K562 (cell line): Measurements from ENCODE around the gene UBE2H. TPM values are rescaled to one million over a fixed set of nuclear protein-coding genes. Genes with fewer than 3 reads are reported as not detected.
A peak's percentile ranks its signal among the peaks of the same experiment; 100 is the strongest.

Source experiments
- ATAC-seq: fragments of 200-7000 bp; cut with Tn5 transposase; 3 replicates; pipeline ENCODE4 v1.9.1; 2020; ENCODE audit warnings: moderate library complexity
- BruUV-seq: library from RNA; stranded (reverse); fragments of 400-500 nt; replicated peaks from 2 replicates; lab custom pipeline; 2021; lab: Mats Ljungman, UMichigan
- CTCF ChIA-PET: fragments of 300-600 bp; formaldehyde crosslinking; extraction: SDS; loops from one replicate; lab custom pipeline; 2021; ENCODE audit warnings: low intra/inter-chr PET ratio; lab: Yijun Ruan, JAX
- POLR2A ChIA-PET: fragments of 300-600, 350-650 bp; sonication (Branson Sonifier 250); formaldehyde crosslinking; extraction: SDS; loops from one replicate; lab custom pipeline; 2021; ENCODE audit warnings: antibody characterized with exemption, inconsistent platforms; lab: Yijun Ruan, JAX
- DNase-seq, 4 experiments: peaks; one replicate each; pipeline versions ENCODE4 v3.0.0 to v3.0.0-alpha.2; 2011 to 2018; ENCODE audit warnings: low spot score in 3 of 4, mixed read lengths in 3 of 4; ENCODE audit errors: extremely low read depth in 1 of 4
- FAIRE-seq: peaks from 2 replicates; lab custom pipeline; 2011; peaks lifted over from hg19 to GRCh38; lab: Jason Lieb, UNC
- H2AFZ ChIP-seq: 2 replicates; pipeline ENCODE4 v1.6.0; 2011; ENCODE audit warnings: low read depth, low read length, control low read depth, inconsistent platforms
- H3K27ac ChIP-seq: fragments of 200-600 bp; 3 replicates; pipeline ENCODE4 v1.8.0; 2011; ENCODE audit warnings: low read depth, mild to moderate bottlenecking, control low read depth, inconsistent platforms, low read length, moderate library complexity, mixed read lengths; ENCODE audit errors: extremely low read depth
- H3K27me3 ChIP-seq, 2 experiments: fragments of 300-600 bp in 1 of 2; 2 replicates in 1 of 2; 3 replicates in 1 of 2; pipeline versions ENCODE4 v1.6.0 to v1.8.0; 2011; ENCODE audit warnings: inconsistent platforms in 2 of 2, low read length in 2 of 2, mild to moderate bottlenecking in 1 of 2, mixed read lengths in 1 of 2, moderate library complexity in 1 of 2; ENCODE audit not compliant: control insufficient read depth in 2 of 2, insufficient read depth in 2 of 2
- H3K36me3 ChIP-seq: fragments of 300-600 bp; 3 replicates; pipeline ENCODE4 v1.8.0; 2011; ENCODE audit warnings: mild to moderate bottlenecking, low read length, inconsistent platforms; ENCODE audit not compliant: control insufficient read depth, insufficient read depth
- H3K4me1 ChIP-seq, 2 experiments: fragments of 200-600 bp in 1 of 2; replicated peaks in 1 of 2; 2 replicates in 1 of 2; 3 replicates in 1 of 2; pipeline versions ENCODE4 v1.5.1 to v1.8.0; 2011; ENCODE audit warnings: inconsistent platforms in 2 of 2, low read length in 2 of 2, mild to moderate bottlenecking in 1 of 2, mixed read lengths in 1 of 2, moderate library complexity in 1 of 2; ENCODE audit not compliant: control insufficient read depth in 2 of 2, insufficient read depth in 2 of 2
- H3K4me2 ChIP-seq: 2 replicates; pipeline ENCODE4 v1.6.1; 2011; ENCODE audit warnings: low read length, control low read depth, inconsistent platforms, mixed read lengths; ENCODE audit not compliant: insufficient read depth
- H3K4me3 ChIP-seq: fragments of 200-600 bp; sonication (generic), shearing (Covaris generic); 2 replicates; pipeline ENCODE4 v1.5.1; 2016; ENCODE audit warnings: control low read depth, inconsistent platforms
- H3K79me2 ChIP-seq: fragments of 200-600 bp; 3 replicates; pipeline ENCODE4 v1.8.0; 2011; ENCODE audit warnings: low read length, inconsistent platforms; ENCODE audit not compliant: control insufficient read depth, insufficient read depth
- H3K9ac ChIP-seq, 2 experiments: 2 replicates each; pipeline versions ENCODE4 v1.6.0 to v1.6.1; 2011; ENCODE audit warnings: low read depth in 2 of 2, low read length in 2 of 2, control low read depth in 1 of 2, inconsistent platforms in 1 of 2, mild to moderate bottlenecking in 1 of 2, mixed read lengths in 1 of 2; ENCODE audit not compliant: insufficient read depth in 1 of 2
- H3K9me1 ChIP-seq: one replicate; pipeline ENCODE4 v1.6.0; 2011; ENCODE audit warnings: inconsistent platforms, mild to moderate bottlenecking, low read length, moderate library complexity; ENCODE audit not compliant: control insufficient read depth, insufficient read depth
- H3K9me3 ChIP-seq: replicated peaks from 2 replicates; pipeline ENCODE4 v1.5.1; 2011; ENCODE audit warnings: low read depth, low read length, inconsistent platforms; ENCODE audit not compliant: control insufficient read depth, insufficient read depth
- H4K20me1 ChIP-seq: replicated peaks from 2 replicates; pipeline ENCODE4 v1.6.1; 2011; ENCODE audit warnings: low read length, inconsistent platforms, mixed read lengths; ENCODE audit not compliant: control insufficient read depth, insufficient read depth
- BHLHE40 ChIP-seq: IDR thresholded peaks from 2 replicates; pipeline ENCODE4 v1.6.1; 2011; ENCODE audit warnings: low read length, improper control_type of control experiment
- FOXJ2 ChIP-seq: fragments of 200-800 bp; sonication (Bioruptor generic); IDR thresholded peaks from 2 replicates; pipeline ENCODE4 v1.6.1; 2016; ENCODE audit warnings: missing genetic modification characterization, missing compliant biosample characterization
- HNRNPUL1 ChIP-seq: fragments of 200-400 bp; formaldehyde crosslinking; IDR thresholded peaks from 2 replicates; pipeline ENCODE4 v1.6.1; 2017; ENCODE audit warnings: low read length
- HSF4 ChIP-seq: fragments of 250-450 bp; sonication (Bioruptor Pico); IDR thresholded peaks from 2 replicates; pipeline ENCODE4 v2.1.2; 2022; ENCODE audit warnings: mild to moderate bottlenecking, moderate library complexity, borderline replicate concordance
- NFIX ChIP-seq: fragments of 250-450 bp; sonication (Bioruptor Pico); IDR thresholded peaks from 2 replicates; pipeline ENCODE4 v1.4.0; 2020; ENCODE audit warnings: low read depth, mild to moderate bottlenecking, moderate library complexity
- NFRKB ChIP-seq: fragments of 450-650 bp; IDR thresholded peaks from 2 replicates; pipeline ENCODE4 v1.6.1; 2016; ENCODE audit warnings: low read depth
- RBM39 ChIP-seq: fragments of 200-400 bp; formaldehyde crosslinking; optimal IDR thresholded peaks from 2 replicates; pipeline ENCODE3; 2018; ENCODE audit warnings: low read depth, low read length
- SIN3B ChIP-seq: fragments of 450-650 bp; IDR thresholded peaks from 2 replicates; pipeline ENCODE4 v1.6.1; 2017; ENCODE audit warnings: low read depth, mild to moderate bottlenecking, moderate library complexity
- ZC3H4 ChIP-seq: sonication (generic); formaldehyde crosslinking; IDR thresholded peaks from 2 replicates; pipeline ENCODE4 v1.9.0; 2021; ENCODE audit warnings: missing genetic modification reagents, borderline replicate concordance
- ZNF551 ChIP-seq: fragments of 250-450 bp; sonication (Bioruptor Pico); IDR thresholded peaks from 2 replicates; pipeline ENCODE4 v1.5.0; 2021; ENCODE audit warnings: mild to moderate bottlenecking, moderate library complexity
- ZNF830 ChIP-seq: fragments of 250-450 bp; sonication (Bioruptor Pico); IDR thresholded peaks from 2 replicates; pipeline ENCODE4 v1.5.0; 2021; ENCODE audit warnings: mild to moderate bottlenecking
- WGBS: fragments of 100-300 bp; shearing (Covaris generic); methylation state at CpG from one replicate; pipeline ENCODE4 v1.1.6; 2016; ENCODE audit warnings: low coverage, mixed read lengths; ENCODE audit not compliant: insufficient coverage; ENCODE audit errors: missing lambda C conversion rate; 5-methylcytosine and 5-hydroxymethylcytosine counted together
- in situ Hi-C: fragments of 300-500 bp; cut with MboI; formaldehyde crosslinking; loops from 4 replicates; pipeline ENCODE4 v1.15.0; 2018; ENCODE audit warnings: inconsistent platforms, mixed read lengths
- intact Hi-C: fragments of 100-400 bp; cut with micrococcal nuclease; formaldehyde crosslinking; loops from 2 replicates; pipeline ENCODE4 v1.14.2; 2022
- polyA plus RNA-seq, 8 experiments: library from polyadenylated mRNA; depleted of rRNA in 4 of 8; stranded (reverse) in 5 of 8; unstranded in 3 of 8; fragments of >200 nt; fragmentation: Nextera tagmentation in 2 of 8; fragmentation: Illumina TruSeq in 1 of 8; extraction: Ambion mirVana in 2 of 8; extraction: Trizol in 1 of 8; gene quantifications; 2 replicates each; pipeline versions ENCODE4 v1.2.1 to v1.2.3, GENCODE V29; 2011 to 2014; ENCODE audit warnings: inconsistent platforms in 1 of 8, missing spikeins in 1 of 8
- total RNA-seq, 7 experiments: library from RNA; depleted of rRNA in 6 of 7; stranded (reverse); fragments of >200 nt in 6 of 7; fragmentation: Illumina TruSeq in 2 of 7; extraction: Trizol in 2 of 7; gene quantifications; 2 replicates each; pipeline versions ENCODE4 v1.2.1 to v1.2.3, GENCODE V29; 2011 to 2021; ENCODE audit warnings: low replicate concordance in 1 of 7
- TF ChIP-seq, protein P1 (sequence below): IDR thresholded peaks from 2 replicates; pipeline ENCODE4 v1.6.1; 2012; ENCODE audit warnings: low read depth, low read length, improper control_type of control experiment, borderline replicate concordance
- TF ChIP-seq, protein P2 (sequence below): fragments of 200-400 bp; formaldehyde crosslinking; IDR thresholded peaks from 2 replicates; pipeline ENCODE4 v1.6.1; 2017; ENCODE audit warnings: mild to moderate bottlenecking, low read depth, low read length, moderate library complexity
- TF ChIP-seq, protein P3 (sequence below), 2 experiments: fragments of 450-650 bp in 1 of 2; sonication (generic) in 1 of 2; formaldehyde crosslinking in 1 of 2; IDR thresholded peaks in 1 of 2; conservative IDR thresholded peaks in 1 of 2; 2 replicates each; pipeline versions ENCODE4 v1.6.1 to v1.8.1; 2016 to 2023; ENCODE audit warnings: mild to moderate bottlenecking in 2 of 2, moderate library complexity in 2 of 2, inconsistent platforms in 1 of 2, missing genetic modification reagents in 1 of 2

UBE2H gene
- total and polyA plus RNA-seq, 9 of the 15 experiments (the other 6 are each of a cell fraction or from before 2014, with no cell fraction given): 6.3 to 33.0 (median 13.3) TPM

DNA sequence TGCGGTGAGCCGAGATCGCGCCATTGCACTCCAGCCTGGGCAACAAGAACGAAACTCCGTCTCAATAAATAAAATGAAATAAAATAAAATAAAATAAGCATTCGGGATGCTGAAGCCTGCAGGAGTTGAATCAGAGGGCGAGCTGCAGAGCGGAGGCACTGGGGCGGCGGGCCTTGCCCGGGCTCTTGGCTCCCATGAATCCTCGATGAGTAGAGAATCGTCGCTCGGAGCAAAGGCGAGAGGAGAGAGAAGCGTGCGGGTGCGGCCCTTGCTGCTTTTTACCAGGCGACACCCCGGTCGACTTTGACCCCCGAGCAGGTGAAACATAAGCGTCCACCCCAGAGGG, 168.3 kb downstream of the UBE2H start (continued):
- TF ChIP-seq, protein P1, sequence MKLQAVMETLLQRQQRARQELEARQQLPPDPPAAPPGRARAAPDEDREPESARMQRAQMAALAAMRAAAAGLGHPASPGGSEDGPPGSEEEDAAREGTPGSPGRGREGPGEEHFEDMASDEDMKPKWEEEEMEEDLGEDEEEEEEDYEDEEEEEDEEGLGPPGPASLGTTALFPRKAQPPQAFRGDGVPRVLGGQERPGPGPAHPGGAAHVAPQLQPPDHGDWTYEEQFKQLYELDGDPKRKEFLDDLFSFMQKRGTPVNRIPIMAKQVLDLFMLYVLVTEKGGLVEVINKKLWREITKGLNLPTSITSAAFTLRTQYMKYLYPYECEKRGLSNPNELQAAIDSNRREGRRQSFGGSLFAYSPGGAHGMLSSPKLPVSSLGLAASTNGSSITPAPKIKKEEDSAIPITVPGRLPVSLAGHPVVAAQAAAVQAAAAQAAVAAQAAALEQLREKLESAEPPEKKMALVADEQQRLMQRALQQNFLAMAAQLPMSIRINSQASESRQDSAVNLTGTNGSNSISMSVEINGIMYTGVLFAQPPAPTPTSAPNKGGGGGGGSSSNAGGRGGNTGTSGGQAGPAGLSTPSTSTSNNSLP: no peak
- no peak for TF ChIP-seq FOXJ2

DNA sequence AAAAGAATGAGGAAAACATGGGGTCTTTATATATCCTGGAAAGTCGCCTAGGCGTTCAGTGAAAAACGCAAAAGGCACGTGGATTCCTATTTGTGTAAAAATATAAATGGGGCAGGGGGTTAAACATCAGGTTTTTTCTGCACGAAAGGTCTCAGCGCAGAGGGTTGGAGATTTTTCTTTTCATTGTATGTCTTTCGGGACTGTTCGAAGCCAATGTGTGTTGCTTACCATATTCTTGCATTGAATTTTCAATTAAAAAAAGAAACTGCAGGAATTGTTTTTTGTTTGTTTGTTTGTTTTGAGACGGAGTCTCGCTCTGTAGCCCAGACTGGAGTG, 169.2 kb downstream of the UBE2H start:
- WGBS: 88% methylated on average over 10 of the region's 10 CpGs
- in situ Hi-C loops: no loop called here
- peaks cover 9% of the 10 kb centered on the region; the same call in 2 of the 3 replicates for H3K79me2 ChIP-seq
- H3K9ac ChIP-seq: no peak overlapping the region
- TSS peak; percentile 34 for BruUV-seq
- H3K4me2 ChIP-seq: no peak overlapping the region
- no peak overlapping the region for H3K27ac ChIP-seq
- POLR2A ChIA-PET: no interaction called here
- TF ChIP-seq RBM39: no peak
- TF ChIP-seq SIN3B: no peak
- TF ChIP-seq NFIX: no peak
- TF ChIP-seq, protein P2, sequence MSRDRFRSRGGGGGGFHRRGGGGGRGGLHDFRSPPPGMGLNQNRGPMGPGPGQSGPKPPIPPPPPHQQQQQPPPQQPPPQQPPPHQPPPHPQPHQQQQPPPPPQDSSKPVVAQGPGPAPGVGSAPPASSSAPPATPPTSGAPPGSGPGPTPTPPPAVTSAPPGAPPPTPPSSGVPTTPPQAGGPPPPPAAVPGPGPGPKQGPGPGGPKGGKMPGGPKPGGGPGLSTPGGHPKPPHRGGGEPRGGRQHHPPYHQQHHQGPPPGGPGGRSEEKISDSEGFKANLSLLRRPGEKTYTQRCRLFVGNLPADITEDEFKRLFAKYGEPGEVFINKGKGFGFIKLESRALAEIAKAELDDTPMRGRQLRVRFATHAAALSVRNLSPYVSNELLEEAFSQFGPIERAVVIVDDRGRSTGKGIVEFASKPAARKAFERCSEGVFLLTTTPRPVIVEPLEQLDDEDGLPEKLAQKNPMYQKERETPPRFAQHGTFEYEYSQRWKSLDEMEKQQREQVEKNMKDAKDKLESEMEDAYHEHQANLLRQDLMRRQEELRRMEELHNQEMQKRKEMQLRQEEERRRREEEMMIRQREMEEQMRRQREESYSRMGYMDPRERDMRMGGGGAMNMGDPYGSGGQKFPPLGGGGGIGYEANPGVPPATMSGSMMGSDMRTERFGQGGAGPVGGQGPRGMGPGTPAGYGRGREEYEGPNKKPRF: no peak
- TF ChIP-seq, protein P3, sequence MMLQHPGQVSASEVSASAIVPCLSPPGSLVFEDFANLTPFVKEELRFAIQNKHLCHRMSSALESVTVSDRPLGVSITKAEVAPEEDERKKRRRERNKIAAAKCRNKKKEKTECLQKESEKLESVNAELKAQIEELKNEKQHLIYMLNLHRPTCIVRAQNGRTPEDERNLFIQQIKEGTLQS (IDR thresholded peaks at IDR 0.05): no peak
- TF ChIP-seq, protein P3 (CRISPR knock-in tag; conservative IDR thresholded peaks at IDR 0.05): no peak
- TF ChIP-seq ZC3H4: no peak
- TF ChIP-seq ZNF551 (CRISPR knock-in tag): no peak
- no peak for TF ChIP-seq HSF4
- no peak for TF ChIP-seq ZNF830 (CRISPR knock-in tag)
- TF ChIP-seq NFRKB: no peak
- no peak for TF ChIP-seq BHLHE40
- TF ChIP-seq HNRNPUL1: no peak
- TF ChIP-seq, all 486 proteins: peak for 0
- Histone ChIP-seq H3K27me3 (no peaks in the 10 kb centered on the region), H3K4me3 (no peak overlapping the region), H2AFZ (no peak overlapping the region), H3K9me3 (no peaks in the 10 kb centered on the region), H4K20me1 (no peaks in the 10 kb centered on the region; the same call in 1 of the 2 replicates), H3K4me1 (peaks cover 13 to 65% of the 10 kb centered on the region in 2 experiments; a peak in 3 of 5 replicates), H3K36me3 (no peaks in the 10 kb centered on the region), H3K9me1 (no peaks in the 10 kb centered on the region)
- intact Hi-C loops: no loop called here
- DNase-seq (no peak), FAIRE-seq (no peak), ATAC-seq (no peak)
- CTCF ChIA-PET: no interaction called here
